Nephron progenitor cell (in vitro differentiated cells): ENCODE data around the gene HNRNPA0.

Experiments used
- DNase-seq: peaks from one replicate; pipeline ENCODE4 v3.0.0; 2021
- H3K27ac Mint-ChIP-seq: 2 replicates; pipeline ENCODE4 v1.8.0; 2021; ENCODE audit warnings: mild to moderate bottlenecking, moderate library complexity, mixed read lengths
- H3K27me3 Mint-ChIP-seq: 2 replicates; pipeline ENCODE4 v1.8.0; 2021; ENCODE audit warnings: mild to moderate bottlenecking, low read depth, mixed read lengths; ENCODE audit not compliant: poor library complexity
- H3K36me3 Mint-ChIP-seq: 2 replicates; pipeline ENCODE4 v1.8.0; 2021; ENCODE audit warnings: low read depth, mixed read lengths
- H3K4me1 Mint-ChIP-seq: 2 replicates; pipeline ENCODE4 v1.8.0; 2021; ENCODE audit warnings: mixed read lengths
- H3K4me3 Mint-ChIP-seq: 2 replicates; pipeline ENCODE4 v1.8.0; 2021; ENCODE audit warnings: mild to moderate bottlenecking, moderate library complexity, mixed read lengths
- H3K9me3 Mint-ChIP-seq: 2 replicates; pipeline ENCODE4 v1.8.0; 2021; ENCODE audit warnings: mild to moderate bottlenecking, moderate library complexity, mixed read lengths
- TF ChIP-seq, protein P1 (sequence below): fragments of 200-600 bp; sonication (generic); IDR thresholded peaks from 2 replicates; pipeline ENCODE4 v1.5.0; 2021; ENCODE audit warnings: antibody characterized with exemption

HNRNPA0 gene

DNA sequence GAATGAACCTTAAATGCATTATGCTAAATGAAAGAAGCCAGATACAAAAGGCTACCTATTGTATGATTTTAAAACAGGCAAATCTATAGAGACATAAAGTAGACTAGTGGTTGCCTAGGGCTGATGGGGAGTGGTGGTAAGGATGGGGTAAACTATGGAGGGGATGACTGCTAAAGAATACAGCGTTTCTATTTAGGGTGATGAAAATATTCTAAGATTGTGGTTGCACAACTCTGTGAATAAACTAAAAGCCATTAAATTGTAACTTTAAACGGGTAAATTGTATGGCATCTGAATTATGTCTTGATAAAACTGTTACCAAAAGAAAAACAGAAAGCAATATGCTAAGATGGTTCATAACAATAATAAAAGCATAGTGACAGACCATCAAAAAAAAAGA, 39.7 kb downstream of the HNRNPA0 start:
- Mint-ChIP-seq H3K9me3 (peaks cover 33% of the 10 kb centered on the region), H3K27ac (no peak overlapping the region), H3K27me3 (peaks cover 2% of the 10 kb centered on the region), H3K4me3 (no peak overlapping the region), H3K4me1 (no peaks in the 10 kb centered on the region), H3K36me3 (peaks cover 67% of the 10 kb centered on the region)
- DNase-seq, result no peak
- TF ChIP-seq, protein P1, sequence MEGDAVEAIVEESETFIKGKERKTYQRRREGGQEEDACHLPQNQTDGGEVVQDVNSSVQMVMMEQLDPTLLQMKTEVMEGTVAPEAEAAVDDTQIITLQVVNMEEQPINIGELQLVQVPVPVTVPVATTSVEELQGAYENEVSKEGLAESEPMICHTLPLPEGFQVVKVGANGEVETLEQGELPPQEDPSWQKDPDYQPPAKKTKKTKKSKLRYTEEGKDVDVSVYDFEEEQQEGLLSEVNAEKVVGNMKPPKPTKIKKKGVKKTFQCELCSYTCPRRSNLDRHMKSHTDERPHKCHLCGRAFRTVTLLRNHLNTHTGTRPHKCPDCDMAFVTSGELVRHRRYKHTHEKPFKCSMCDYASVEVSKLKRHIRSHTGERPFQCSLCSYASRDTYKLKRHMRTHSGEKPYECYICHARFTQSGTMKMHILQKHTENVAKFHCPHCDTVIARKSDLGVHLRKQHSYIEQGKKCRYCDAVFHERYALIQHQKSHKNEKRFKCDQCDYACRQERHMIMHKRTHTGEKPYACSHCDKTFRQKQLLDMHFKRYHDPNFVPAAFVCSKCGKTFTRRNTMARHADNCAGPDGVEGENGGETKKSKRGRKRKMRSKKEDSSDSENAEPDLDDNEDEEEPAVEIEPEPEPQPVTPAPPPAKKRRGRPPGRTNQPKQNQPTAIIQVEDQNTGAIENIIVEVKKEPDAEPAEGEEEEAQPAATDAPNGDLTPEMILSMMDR, result no peak

DNA sequence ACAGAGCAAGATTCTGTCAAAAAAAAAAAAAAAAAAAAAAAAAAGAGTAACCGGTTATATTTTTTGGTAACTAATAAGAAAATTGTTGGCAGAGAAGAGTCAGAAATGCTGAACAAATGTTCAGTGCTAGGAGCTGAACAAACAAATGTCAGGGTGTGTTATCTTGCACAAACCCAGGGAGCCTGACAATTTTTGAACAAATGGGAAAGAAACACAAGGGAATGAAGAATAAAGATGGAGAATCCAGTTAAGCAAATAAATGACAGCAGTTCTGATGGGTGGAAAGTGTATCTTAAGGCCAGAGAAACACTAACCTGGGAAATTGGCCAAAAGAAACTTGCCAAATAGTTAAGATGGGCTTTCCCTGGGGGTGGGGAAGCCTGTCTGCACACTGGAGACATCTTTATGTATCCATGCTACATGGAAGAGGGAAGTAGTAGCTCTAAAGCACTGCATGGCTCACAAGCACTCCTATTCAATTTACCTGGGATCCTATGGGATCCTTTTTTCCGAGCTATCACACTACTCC, 42.0 kb downstream of the HNRNPA0 start:
- peaks cover 6% of the 10 kb centered on the region for H3K27me3 Mint-ChIP-seq
- no peaks in the 10 kb centered on the region for H3K4me1 Mint-ChIP-seq
- H3K27ac Mint-ChIP-seq, result no peak overlapping the region
- DNase-seq, result no peak
- no peak overlapping the region for H3K4me3 Mint-ChIP-seq
- TF ChIP-seq, protein P1, result no peak
- peaks cover 79% of the 10 kb centered on the region for H3K36me3 Mint-ChIP-seq
- peaks cover 33% of the 10 kb centered on the region for H3K9me3 Mint-ChIP-seq

DNA sequence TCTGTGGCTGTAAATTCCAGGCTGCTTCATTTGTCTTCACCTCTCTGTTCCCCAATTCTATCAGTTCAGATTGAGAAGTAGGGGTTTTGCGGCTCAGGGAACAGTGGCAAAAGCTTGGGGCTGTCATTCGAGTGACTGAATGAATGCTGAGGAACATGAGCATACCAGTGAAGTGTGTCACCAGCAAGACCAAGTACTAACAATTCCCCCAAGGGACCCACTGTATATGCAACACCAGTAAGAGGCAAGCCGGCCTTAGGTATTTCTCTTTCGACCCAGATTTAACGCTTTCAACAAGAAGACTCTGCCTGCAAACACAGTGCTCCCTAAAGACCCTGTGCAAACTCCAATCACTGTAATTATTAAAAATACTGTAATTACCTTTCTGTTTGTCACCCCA, 44.1 kb downstream of the HNRNPA0 start:
- H3K27ac Mint-ChIP-seq, result no peak overlapping the region
- TF ChIP-seq, protein P1, result no peak
- H3K4me1 Mint-ChIP-seq, result no peaks in the 10 kb centered on the region
- peaks cover 6% of the 10 kb centered on the region for H3K27me3 Mint-ChIP-seq
- H3K4me3 Mint-ChIP-seq, result no peak overlapping the region
- peaks cover 79% of the 10 kb centered on the region for H3K36me3 Mint-ChIP-seq
- peaks cover 29% of the 10 kb centered on the region for H3K9me3 Mint-ChIP-seq
- no peak for DNase-seq

DNA sequence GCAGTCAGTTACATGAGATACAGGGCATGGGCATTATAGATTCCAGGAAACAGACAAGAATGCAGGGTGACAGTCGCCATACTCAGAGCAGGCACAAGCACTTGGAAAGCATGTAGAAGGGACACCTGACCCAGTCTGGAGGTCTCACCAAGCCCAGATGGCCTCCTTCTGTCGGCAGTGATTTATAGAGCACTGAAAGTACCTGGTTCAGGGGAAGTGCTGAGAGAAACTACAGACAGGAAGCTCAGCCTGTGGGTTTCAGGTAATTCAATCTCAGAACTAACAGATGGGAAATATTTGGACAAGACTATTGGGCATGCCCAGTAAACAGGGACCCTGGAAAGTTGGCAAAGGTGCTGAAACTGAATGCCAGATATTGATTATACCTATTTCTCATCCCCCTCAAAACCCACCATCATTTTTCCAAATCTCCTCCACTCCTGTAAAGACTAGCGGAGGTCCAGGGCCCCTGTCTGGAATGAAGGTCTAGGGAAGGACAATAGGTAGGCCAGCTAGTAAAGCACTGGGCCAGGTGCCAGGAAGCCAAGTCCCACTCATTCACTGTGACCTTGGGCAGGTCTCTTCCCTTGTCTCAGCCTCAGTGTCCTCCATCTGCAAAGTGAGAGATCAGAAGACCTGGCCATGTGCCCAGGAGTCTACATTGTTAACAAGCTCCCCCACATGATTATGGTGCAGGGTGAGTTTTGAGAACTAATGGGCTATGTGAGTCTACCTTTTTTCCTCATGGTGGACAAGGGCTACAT, 45.2 kb downstream of the HNRNPA0 start:
- no peak overlapping the region for H3K27ac Mint-ChIP-seq
- TF ChIP-seq, protein P1, result no peak
- peaks cover 6% of the 10 kb centered on the region for H3K27me3 Mint-ChIP-seq
- no peak overlapping the region for H3K4me3 Mint-ChIP-seq
- peaks cover 68% of the 10 kb centered on the region for H3K36me3 Mint-ChIP-seq
- no peak for DNase-seq
- no peaks in the 10 kb centered on the region for H3K4me1 Mint-ChIP-seq
- peaks cover 24% of the 10 kb centered on the region for H3K9me3 Mint-ChIP-seq

DNA sequence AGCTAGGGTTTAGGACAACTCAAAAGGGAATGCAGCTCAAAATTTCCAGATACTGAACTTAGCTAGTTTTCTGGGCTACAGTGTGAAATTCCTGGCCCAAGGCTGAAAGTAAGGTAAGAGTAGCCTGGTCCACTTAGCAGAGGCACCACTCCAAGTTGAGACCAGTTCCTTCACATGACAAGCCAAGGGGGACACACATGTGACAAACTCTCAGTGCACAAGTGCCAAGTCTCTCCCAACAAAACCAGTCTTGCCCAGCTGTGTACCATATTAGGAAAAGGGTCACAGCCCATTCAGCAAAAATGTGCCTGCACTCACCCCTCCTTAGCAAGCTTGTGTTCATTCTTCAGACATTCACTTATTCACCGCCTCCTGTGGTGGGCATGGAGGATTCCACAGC, 46.1 kb downstream of the HNRNPA0 start:
- H3K36me3 Mint-ChIP-seq, result peaks cover 59% of the 10 kb centered on the region
- DNase-seq, result no peak
- TF ChIP-seq, protein P1, result no peak
- no peak overlapping the region for H3K27ac Mint-ChIP-seq
- H3K4me1 Mint-ChIP-seq, result no peaks in the 10 kb centered on the region
- H3K27me3 Mint-ChIP-seq, result peaks cover 6% of the 10 kb centered on the region
- H3K9me3 Mint-ChIP-seq, result peaks cover 15% of the 10 kb centered on the region
- no peak overlapping the region for H3K4me3 Mint-ChIP-seq

DNA sequence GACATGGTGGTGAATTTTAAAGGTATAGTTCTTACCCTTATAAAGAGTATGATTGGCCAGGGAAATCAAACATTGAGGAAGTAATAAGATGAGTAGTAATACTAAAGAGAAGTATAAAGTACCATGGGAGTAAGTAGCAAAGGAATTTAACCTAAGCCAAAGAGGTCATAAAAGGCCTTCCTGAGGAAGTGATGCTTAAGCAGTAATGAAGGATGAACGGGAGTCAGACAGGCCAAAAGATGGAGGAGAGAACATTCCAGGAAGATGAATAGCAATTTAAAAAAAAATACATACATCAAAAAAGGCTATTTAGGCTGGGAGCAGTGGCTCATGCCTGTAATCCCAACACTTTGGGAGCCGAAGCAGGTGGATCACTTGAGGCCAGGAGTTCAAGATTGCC, 47.3 kb downstream of the HNRNPA0 start:
- peaks cover 54% of the 10 kb centered on the region for H3K36me3 Mint-ChIP-seq
- peaks cover 4% of the 10 kb centered on the region for H3K9me3 Mint-ChIP-seq
- TF ChIP-seq, protein P1, result no peak
- H3K27me3 Mint-ChIP-seq, result peaks cover 6% of the 10 kb centered on the region
- no peak overlapping the region for H3K4me3 Mint-ChIP-seq
- DNase-seq, result no peak
- H3K4me1 Mint-ChIP-seq, result no peaks in the 10 kb centered on the region
- H3K27ac Mint-ChIP-seq, result no peak overlapping the region
